IMR-90 (cell line): ENCODE results near the gene TMEM61. TPM values are rescaled to one million over a fixed set of nuclear protein-coding genes. Genes with fewer than 3 reads are reported as not detected.

Source experiments
- ATAC-seq: fragments of 200-7000 bp; cut with Tn5 transposase; 2 replicates; pipeline ENCODE4 v1.9.1; 2020; ENCODE audit warnings: low read depth, mild to moderate bottlenecking, moderate library complexity
- BruUV-seq: library from RNA; stranded (reverse); fragments of 400-500 nt; replicated peaks from 2 replicates; lab custom pipeline; 2021; lab: Mats Ljungman, UMichigan
- CTCF ChIA-PET: fragments of 300-600 bp; formaldehyde crosslinking; extraction: SDS; loops from one replicate; lab custom pipeline; 2021; ENCODE audit warnings: antibody characterized with exemption; lab: Yijun Ruan, JAX
- POLR2A ChIA-PET: fragments of 300-600 bp; sonication (Branson Sonifier 250); formaldehyde crosslinking; loops from one replicate; lab custom pipeline; 2022; ENCODE audit warnings: antibody characterized with exemption; ENCODE audit not compliant: unreplicated experiment; lab: Charles Lee
- DNase-seq: peaks from one replicate; pipeline ENCODE4 v3.0.0; 2013
- H2AFZ ChIP-seq: replicated peaks from 2 replicates; pipeline ENCODE3; 2013; ENCODE audit warnings: low read length, mild to moderate bottlenecking; ENCODE audit not compliant: poor library complexity
- H2AK5ac ChIP-seq: 2 replicates; pipeline ENCODE4 v1.6.1; 2013; ENCODE audit warnings: low read depth, low read length, inconsistent platforms
- H2AK9ac ChIP-seq: replicated peaks from 2 replicates; pipeline ENCODE3; 2013; ENCODE audit warnings: mild to moderate bottlenecking, low read depth, low read length, moderate library complexity; ENCODE audit not compliant: poor library complexity
- H2BK120ac ChIP-seq: 2 replicates; pipeline ENCODE4 v1.6.1; 2013; ENCODE audit warnings: low read depth, low read length, inconsistent platforms
- H2BK15ac ChIP-seq: 3 replicates; pipeline ENCODE4 v1.6.1; 2013; ENCODE audit warnings: low read depth, low read length, inconsistent platforms
- H2BK20ac ChIP-seq: 2 replicates; pipeline ENCODE4 v1.6.1; 2013; ENCODE audit warnings: low read depth, mild to moderate bottlenecking, inconsistent platforms, low read length, moderate library complexity
- H2BK5ac ChIP-seq: 2 replicates; pipeline ENCODE4 v1.6.1; 2013; ENCODE audit warnings: mild to moderate bottlenecking, low read depth, low read length, inconsistent platforms; ENCODE audit not compliant: poor library complexity, severe bottlenecking
- H3K14ac ChIP-seq: replicated peaks from 2 replicates; pipeline ENCODE4 v1.6.1; 2013; ENCODE audit warnings: low read depth, low read length, inconsistent platforms
- H3K18ac ChIP-seq: 2 replicates; pipeline ENCODE4 v1.6.1; 2013; ENCODE audit warnings: low read depth, low read length, control low read depth
- H3K23ac ChIP-seq: 2 replicates; pipeline ENCODE4 v1.6.1; 2013; ENCODE audit warnings: low read depth, low read length, inconsistent platforms
- H3K27ac ChIP-seq: 2 replicates; pipeline ENCODE4 v1.5.1; 2013; ENCODE audit warnings: mild to moderate bottlenecking, control low read depth, low read length; ENCODE audit not compliant: insufficient read depth
- H3K27me3 ChIP-seq: 2 replicates; pipeline ENCODE4 v1.6.1; 2013; ENCODE audit warnings: low read length; ENCODE audit not compliant: control insufficient read depth, insufficient read depth
- H3K36me3 ChIP-seq: 2 replicates; pipeline ENCODE4 v1.6.1; 2013; ENCODE audit warnings: low read length, mixed read lengths; ENCODE audit not compliant: control insufficient read depth, insufficient read depth
- H3K4ac ChIP-seq: 2 replicates; pipeline ENCODE4 v1.6.1; 2013; ENCODE audit warnings: low read depth, low read length, inconsistent platforms
- H3K4me1 ChIP-seq: 2 replicates; pipeline ENCODE4 v1.6.1; 2013; ENCODE audit warnings: low read length, mixed read lengths; ENCODE audit not compliant: control insufficient read depth, insufficient read depth
- H3K4me2 ChIP-seq: 2 replicates; pipeline ENCODE4 v1.6.1; 2013; ENCODE audit warnings: low read depth, mild to moderate bottlenecking, control low read depth, low read length, moderate library complexity
- H3K4me3 ChIP-seq: 2 replicates; pipeline ENCODE4 v1.5.1; 2013; ENCODE audit warnings: low read depth, mild to moderate bottlenecking, control low read depth, low read length, moderate library complexity; ENCODE audit not compliant: insufficient read depth
- H3K56ac ChIP-seq: 2 replicates; pipeline ENCODE4 v1.6.1; 2013; ENCODE audit warnings: low read length, inconsistent platforms; ENCODE audit not compliant: insufficient read depth; ENCODE audit errors: extremely low read depth
- H3K79me1 ChIP-seq, 2 experiments: 2 replicates each; pipeline ENCODE4 v1.6.1; 2013; ENCODE audit warnings: low read length in 2 of 2, inconsistent platforms in 1 of 2, low read depth in 1 of 2
- H3K9ac ChIP-seq: 2 replicates; pipeline ENCODE4 v1.6.1; 2013; ENCODE audit warnings: low read depth, low read length, control low read depth
- H3K9me1 ChIP-seq: 2 replicates; pipeline ENCODE4 v1.6.1; 2013; ENCODE audit warnings: low read length, inconsistent platforms; ENCODE audit not compliant: insufficient read depth
- H3K9me3 ChIP-seq: 2 replicates; pipeline ENCODE4 v1.6.1; 2013; ENCODE audit warnings: low read length; ENCODE audit not compliant: control insufficient read depth, insufficient read depth
- H4K20me1 ChIP-seq: 2 replicates; pipeline ENCODE4 v1.6.1; 2013; ENCODE audit warnings: low read length, inconsistent platforms; ENCODE audit not compliant: insufficient read depth
- H4K5ac ChIP-seq: 2 replicates; pipeline ENCODE4 v1.6.1; 2013; ENCODE audit warnings: mild to moderate bottlenecking, low read depth, low read length, control low read depth
- H4K8ac ChIP-seq, 2 experiments: 2 replicates each; pipeline ENCODE4 v1.6.1; 2013; ENCODE audit warnings: low read depth in 2 of 2, low read length in 2 of 2, control low read depth in 1 of 2, inconsistent platforms in 1 of 2
- H4K91ac ChIP-seq: 2 replicates; pipeline ENCODE4 v1.6.1; 2013; ENCODE audit warnings: low read depth, low read length, inconsistent platforms; ENCODE audit not compliant: insufficient read depth
- BHLHE40 ChIP-seq: fragments of 150-350 bp; IDR thresholded peaks from 2 replicates; pipeline ENCODE4 v1.6.1; 2016; ENCODE audit warnings: mild to moderate bottlenecking, low read depth, low read length
- MAZ ChIP-seq: IDR thresholded peaks from 2 replicates; pipeline ENCODE4 v1.6.1; 2012; ENCODE audit warnings: low read depth, mild to moderate bottlenecking, low read length, improper control_type of control experiment, moderate library complexity, borderline replicate concordance
- SMC3 ChIP-seq: fragments of 150-350 bp; IDR thresholded peaks from 2 replicates; pipeline ENCODE4 v1.6.1; 2016; ENCODE audit warnings: low read depth, mild to moderate bottlenecking, antibody characterized with exemption, low read length, moderate library complexity
- WGBS, 2 experiments: methylation state at CpG; one replicate each; pipeline versions ENCODE4 v1.1.5 to v1.1.7; 2013; ENCODE audit warnings: missing lambda C conversion rate in 2 of 2; ENCODE audit not compliant: insufficient read length in 1 of 2; ENCODE audit errors: extremely low coverage in 2 of 2; 5-methylcytosine and 5-hydroxymethylcytosine counted together
- dilution Hi-C: fragments of 300-500 bp; cut with HindIII; formaldehyde crosslinking; loops from one replicate; pipeline ENCODE4 v1.14.3; 2018; ENCODE audit warnings: low sequenced_read_pairs; ENCODE audit not compliant: unreplicated experiment
- in situ Hi-C: fragments of 300-500 bp; cut with MboI; formaldehyde crosslinking; loops from 3 replicates; pipeline ENCODE4 v1.14.3; 2019; ENCODE audit warnings: low sequenced_read_pairs, inconsistent platforms, mixed read lengths
- intact Hi-C: fragments of 100-400 bp; cut with micrococcal nuclease; formaldehyde crosslinking; loops from 2 replicates; pipeline ENCODE4 v1.10.0; 2022
- polyA plus RNA-seq, 3 experiments: library from polyadenylated mRNA; depleted of rRNA; stranded (reverse); fragments of >200 nt; gene quantifications; 2 replicates each; pipeline ENCODE4 v1.2.3, GENCODE V29; 2012; ENCODE audit warnings: low replicate concordance in 1 of 3
- total RNA-seq: library from RNA; depleted of rRNA; stranded (reverse); fragments of >200 nt; gene quantifications from 2 replicates; pipeline ENCODE4 v1.2.3, GENCODE V29; 2012

The TMEM61 gene
- total and polyA plus RNA-seq, 2 of the 4 experiments (the other 2 are of a cell fraction) = not detected

- Histone ChIP-seq H3K18ac (no peak overlapping the region), H4K8ac (no peak overlapping the region), H3K9ac (no peak overlapping the region), H3K23ac (no peak overlapping the region), H3K4me3 (no peak overlapping the region), H3K79me1 (no peaks in the 10 kb centered on the region), H3K4me2 (no peak overlapping the region), H2BK120ac (no peak overlapping the region), H2AK9ac (no peak overlapping the region), H4K20me1 (no peaks in the 10 kb centered on the region), H2BK15ac (no peak overlapping the region), H3K9me1 (peaks cover 5% of the 10 kb centered on the region; the same call in 1 of the 2 replicates), H3K27me3 (peaks cover 12% of the 10 kb centered on the region), H2BK5ac (no peak overlapping the region), H4K91ac (no peak overlapping the region), H3K4me1 (peaks cover 2% of the 10 kb centered on the region), H3K9me3 (no peaks in the 10 kb centered on the region), H3K56ac (no peak overlapping the region), H3K4ac (no peak overlapping the region), H4K5ac (no peak overlapping the region), H2BK20ac (no peak overlapping the region), H2AFZ (no peak overlapping the region), H3K14ac (no peak overlapping the region), H3K36me3 (no peaks in the 10 kb centered on the region), H2AK5ac (no peak overlapping the region), H3K27ac (no peak overlapping the region)
- POLR2A ChIA-PET = no interaction called here
- DNase-seq = peak; percentile 35
- TF ChIP-seq MAZ (no peak), BHLHE40 (peak; percentile 56), SMC3 (no peak)
- dilution Hi-C loops (no loop called here), intact Hi-C loops (no loop called here), in situ Hi-C loops (no loop called here)
- WGBS, 2 experiments = 87% methylated on average over 3 of the region's 7 CpGs; no CpG with 5 or more reads in 1 of the 2 experiments
- no TSS peak for BruUV-seq
- CTCF ChIA-PET = interaction anchor here (1.0 kb wide), 1 partner anchor 50 kb away, joined by 4 read pairs; no protein-coding TSS in a partner anchor
- ATAC-seq = peak; percentile 24; the same call in 1 of the 2 replicates
These were observed 9.1 kb upstream of the TMEM61 start for GRCh38 chr1:54971317-54971791.
